NCI-H1417 treated with DMSO at 0.1 percent for 48 hours (cell line): ENCODE results near the gene PROP1.
"Not testable (repeated sequence)": the region's sequence is repeated elsewhere in the genome, so short reads cannot be mapped to it uniquely, and the experiment has no call there.

Source experiments
- DNase-seq: peaks from one replicate; lab custom pipeline; 2025; lab: John Stamatoyannopoulos, UW

PROP1 gene

DNA sequence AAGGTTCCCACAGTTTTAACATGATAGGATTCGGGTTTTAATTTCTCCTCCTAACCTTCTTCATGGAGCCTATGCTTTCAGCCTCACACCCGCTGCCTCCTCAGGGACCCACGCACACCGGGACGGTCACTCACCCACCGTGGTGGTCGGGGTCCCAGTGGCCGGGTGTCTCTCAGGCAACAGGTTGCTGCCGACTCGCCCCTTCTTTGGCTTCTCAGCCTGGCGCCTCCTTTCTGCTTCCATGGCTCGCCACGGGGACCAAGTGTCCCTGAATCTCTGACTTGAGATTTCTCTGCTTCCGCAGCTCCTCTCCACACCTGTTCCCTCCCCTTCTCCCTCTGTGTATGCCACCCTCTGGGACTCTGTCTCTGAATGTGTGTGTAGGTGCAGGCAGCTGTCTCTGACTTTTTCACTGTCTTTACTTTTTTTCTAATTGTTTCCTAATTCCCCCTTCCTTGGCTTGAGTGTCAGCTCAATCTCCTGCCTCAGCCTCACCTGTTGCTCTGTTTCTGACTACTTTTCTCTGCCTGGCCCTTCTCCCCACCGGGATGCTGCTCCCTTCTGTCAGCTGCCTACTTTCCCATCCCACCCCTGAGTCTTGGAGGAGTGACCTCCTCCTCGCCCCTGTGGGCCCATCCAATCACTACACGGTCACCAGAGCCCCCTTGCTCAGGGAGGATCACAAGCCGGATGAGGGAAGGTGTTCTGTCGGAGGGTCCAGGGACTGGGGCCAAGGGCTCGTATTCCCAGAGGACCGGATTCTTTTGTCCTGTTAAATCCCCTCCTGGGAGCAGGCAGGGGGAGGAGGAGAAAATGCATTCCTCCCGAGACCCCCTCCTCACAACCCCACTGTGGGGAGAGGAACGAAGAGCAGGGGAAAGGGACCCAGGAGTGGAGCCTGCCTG lies at the start of gene PROP1:
Gene PROP1 (minus strand): TSS at position 552 of the 905 bp plus-strand sequence. CDS start 309 bp downstream, at position 243.
- no peak for DNase-seq

GRCh38 chr5:178019379-178020030 lies 23.5 kb upstream of the PROP1 start:
- DNase-seq = not testable (repeated sequence)

- not testable (repeated sequence) for DNase-seq
Measured at GRCh38 chr5:178012758-178013157, 16.7 kb upstream of the PROP1 start.

- not testable (repeated sequence) for DNase-seq
Measured at GRCh38 chr5:178011816-178012554, 15.9 kb upstream of the PROP1 start.

- DNase-seq = not testable (repeated sequence)
Measured at GRCh38 chr5:178007272-178007671, 11.2 kb upstream of the PROP1 start.

DNA sequence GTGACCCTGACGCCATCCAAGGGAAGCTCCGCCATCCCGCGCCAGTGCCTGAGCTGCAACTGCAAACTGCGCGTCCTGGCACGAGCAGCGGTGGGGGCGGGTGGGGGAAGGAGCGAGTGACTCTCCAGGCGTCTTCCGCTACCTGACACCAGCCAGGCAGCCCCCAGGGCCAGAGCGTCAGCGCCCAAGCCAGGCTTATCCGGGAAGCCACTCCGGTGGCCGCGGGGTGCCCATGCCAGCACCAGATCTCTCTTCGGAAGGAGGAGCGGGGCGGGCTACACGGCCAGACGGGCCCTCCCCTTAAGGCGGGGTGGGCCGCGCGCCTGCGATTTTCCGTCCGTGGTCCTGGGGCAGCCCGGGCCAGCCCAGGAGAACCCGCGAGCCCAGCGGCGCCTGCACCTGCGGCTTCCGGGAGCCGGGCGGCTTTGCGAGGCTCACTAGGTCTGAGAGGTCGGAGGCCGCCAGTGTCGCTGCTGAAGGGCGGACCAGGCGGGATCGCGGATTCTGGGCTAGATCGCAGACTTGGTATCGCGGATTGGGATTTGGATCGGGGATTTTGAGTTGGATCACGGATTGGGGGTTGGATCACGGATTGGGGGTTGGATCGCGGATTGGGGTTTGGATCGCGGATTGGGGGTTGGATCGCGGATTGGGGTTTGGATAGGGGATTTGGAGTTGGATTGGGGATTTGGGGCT lies 10.6 kb upstream of the PROP1 start:
- not testable (repeated sequence) for DNase-seq

- not testable (repeated sequence) for DNase-seq
Measured at GRCh38 chr5:178006181-178006535, 10.1 kb upstream of the PROP1 start.

DNA sequence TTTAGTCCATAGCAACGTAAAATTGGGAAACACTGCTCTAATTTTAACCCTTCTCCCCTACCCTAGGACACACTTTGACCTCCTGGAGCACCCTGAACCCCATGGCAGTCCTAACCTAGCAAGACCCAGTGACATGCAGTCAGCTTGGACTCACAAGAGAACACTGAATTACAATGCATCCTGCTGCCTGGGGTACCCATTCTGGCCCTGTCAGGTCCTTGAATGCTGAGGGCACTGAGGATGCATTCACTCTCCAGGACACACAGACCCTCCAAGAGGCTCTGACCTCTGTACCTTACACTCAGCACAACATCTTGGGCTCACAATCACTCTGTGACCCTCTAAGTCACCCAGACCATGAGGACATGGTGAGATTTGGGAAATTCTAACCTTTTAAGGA lies 1.8 kb upstream of the PROP1 start:
- DNase-seq = no peak

GRCh38 chr5:177997319-177997670 lies 1.3 kb upstream of the PROP1 start:
- DNase-seq = no peak

GRCh38 chr5:177996660-177997318 lies 747 bp upstream of the PROP1 start:
- no peak for DNase-seq

GRCh38 chr5:177994561-177995190 lies 1.4 kb downstream of the PROP1 start:
- DNase-seq = no peak

GRCh38 chr5:177994063-177994462 lies 2.0 kb downstream of the PROP1 start:
- DNase-seq = no peak

- DNase-seq = no peak
Measured at GRCh38 chr5:177992466-177992865, 3.6 kb downstream of the PROP1 start.

DNA sequence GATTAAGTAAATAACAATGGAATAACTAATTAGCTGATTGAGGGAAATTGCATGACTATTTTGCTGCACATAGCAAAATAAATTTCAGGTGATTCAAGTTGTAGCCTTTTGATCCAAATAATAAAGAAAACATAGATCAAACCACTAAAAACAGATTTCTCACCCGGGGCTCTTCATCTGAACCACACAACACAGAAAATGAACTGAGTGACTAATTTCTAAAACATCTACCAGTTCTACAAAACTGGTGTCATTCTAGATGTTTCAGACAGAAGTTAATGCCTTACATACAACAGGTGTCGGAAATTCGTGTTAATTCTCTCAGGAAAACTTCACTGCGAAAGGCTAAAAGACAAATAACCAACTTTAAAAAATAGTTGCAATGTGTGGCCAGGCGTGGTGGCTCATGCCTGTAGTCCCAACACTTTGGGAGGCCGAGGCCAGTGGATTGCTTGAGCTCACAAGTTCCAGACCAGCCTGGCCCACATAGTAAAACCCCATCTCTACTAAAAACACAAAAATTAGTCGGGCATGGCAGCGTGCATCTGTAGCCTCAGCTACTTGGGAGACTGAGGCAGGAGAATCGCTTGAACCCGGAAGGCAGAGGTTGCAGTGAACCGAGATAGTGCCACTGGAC lies 6.9 kb downstream of the PROP1 start:
- DNase-seq = no peak

- DNase-seq = no peak
Measured at GRCh38 chr5:177987326-177987725, 8.7 kb downstream of the PROP1 start.

DNA sequence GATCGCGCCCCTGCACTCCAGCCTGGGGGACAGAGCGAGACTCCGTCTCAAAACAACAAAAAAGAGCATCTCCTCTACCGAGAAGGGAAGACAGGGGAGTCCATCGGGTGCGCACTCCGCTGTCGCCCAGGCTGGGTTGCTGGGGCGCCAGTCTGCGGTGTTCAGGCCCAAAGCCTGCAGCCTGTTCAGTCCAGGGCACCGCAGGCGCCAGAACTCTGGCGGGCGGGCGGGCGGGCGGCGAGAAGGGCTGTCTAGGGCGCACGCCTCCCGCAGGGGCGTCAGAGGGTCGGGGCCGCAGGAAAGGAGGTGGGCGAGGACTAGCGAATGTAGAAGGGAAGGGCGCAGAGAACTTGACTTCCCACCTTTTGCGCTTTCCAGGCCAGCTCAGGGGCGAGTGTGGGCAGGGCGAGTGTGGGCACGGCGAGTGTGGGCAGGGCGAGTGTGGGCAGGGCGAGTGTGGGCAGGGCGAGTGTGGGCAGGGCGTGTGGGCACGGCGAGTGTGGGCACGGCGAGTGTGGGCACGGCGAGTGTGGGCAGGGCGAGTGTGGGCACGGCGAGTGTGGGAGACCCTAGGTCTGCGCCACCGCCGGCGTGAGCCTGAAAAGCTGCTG lies 10.5 kb downstream of the PROP1 start:
- no peak for DNase-seq

DNA sequence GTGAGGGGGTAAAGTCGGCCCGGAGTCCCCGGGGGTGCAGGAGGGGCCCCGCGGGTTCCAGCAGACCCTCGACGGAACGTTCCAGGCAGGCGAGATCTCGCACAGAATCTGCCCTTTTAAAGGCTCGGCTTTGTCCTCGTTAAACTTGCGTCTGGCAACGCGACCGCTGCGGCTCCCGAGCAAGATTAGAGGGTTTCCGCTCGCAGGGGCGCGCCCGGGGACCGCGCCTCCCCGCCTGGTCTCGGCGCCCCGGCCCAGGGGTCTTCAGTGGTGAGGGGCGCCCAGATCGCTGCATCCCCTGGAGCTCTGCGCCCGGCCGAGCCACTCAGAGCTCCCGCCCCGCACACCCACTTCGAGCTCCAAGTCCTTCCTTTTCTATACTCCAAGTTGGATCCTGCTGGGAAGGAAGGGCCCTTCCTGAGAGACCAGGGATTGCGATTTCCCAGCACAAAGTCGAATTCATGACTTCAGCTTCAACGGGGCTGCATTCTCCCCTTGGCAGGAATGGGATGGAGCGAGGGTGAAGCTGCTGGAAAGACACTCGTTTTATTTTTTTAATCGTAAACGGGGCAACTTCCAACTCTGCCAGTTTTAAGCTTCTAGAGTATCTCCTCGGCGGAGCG lies 11.3 kb downstream of the PROP1 start:
- no peak for DNase-seq

DNA sequence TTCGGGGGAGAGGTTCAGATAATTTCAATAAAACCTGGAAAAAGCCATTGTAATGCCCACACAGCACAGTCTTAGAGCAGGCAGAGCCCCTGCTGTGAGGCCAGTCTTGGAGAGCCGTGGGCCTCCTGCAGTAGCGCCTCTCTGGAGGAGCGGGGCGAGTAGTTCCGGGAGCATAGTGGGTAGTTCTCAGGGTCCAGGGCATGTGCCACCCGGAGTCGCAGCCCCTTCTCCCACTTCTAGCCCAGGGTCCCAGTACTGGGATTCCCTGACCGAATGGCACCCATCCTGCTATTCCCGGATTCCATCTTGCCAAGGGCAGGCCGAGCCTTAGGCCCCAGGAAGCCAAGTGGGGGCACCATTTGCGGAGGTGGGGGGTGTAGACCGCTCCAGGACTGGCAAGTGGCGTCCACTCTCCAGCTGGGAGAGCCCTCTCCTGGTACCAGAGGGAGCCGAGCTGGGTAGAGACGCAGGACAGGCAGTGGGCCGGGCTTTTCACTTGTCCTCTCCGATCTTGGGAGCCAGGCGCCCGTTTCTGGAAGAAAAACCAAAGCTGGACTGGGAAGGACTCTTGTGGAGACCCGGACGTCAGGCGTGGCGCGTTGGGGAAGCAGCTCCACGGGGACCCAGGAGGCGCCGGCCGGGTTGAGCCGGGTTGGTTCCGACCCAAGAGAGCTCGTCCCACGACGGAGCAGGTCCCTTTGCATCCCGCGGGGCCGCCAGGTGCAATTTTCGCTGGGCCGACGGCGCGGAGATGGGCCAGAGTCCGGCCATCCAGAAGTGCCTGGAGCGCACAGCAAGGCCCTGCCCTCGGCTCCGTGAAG lies 12.1 kb downstream of the PROP1 start:
- DNase-seq = no peak

DNA sequence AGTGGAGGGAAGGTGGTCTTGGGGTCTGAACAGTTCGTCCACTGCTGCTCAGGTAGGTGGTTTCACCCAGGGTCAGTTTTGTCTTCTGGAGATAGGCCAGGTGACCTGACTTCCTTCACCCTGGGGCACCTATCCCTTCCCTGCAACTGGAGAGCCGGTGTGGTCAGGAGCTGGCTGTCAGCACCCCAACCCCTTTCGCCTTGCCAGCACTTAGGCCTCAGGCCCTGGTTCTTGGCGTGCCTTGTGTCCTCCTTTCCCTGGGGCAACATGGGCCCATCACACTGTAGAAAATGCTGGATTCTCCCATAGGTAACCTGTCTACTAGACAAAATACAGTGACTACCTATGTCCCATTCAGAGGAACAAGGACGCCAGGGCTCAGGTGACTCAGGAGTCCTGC lies 13.1 kb downstream of the PROP1 start:
- no peak for DNase-seq
